ENCODE measurements around the gene HOXB4. TPM values are rescaled to one million over a fixed set of nuclear protein-coding genes. Genes with fewer than 3 reads are reported as not detected.

Gene HOXB4
- total RNA-seq, 1 experiment from 2014 or later = not detected

DNA sequence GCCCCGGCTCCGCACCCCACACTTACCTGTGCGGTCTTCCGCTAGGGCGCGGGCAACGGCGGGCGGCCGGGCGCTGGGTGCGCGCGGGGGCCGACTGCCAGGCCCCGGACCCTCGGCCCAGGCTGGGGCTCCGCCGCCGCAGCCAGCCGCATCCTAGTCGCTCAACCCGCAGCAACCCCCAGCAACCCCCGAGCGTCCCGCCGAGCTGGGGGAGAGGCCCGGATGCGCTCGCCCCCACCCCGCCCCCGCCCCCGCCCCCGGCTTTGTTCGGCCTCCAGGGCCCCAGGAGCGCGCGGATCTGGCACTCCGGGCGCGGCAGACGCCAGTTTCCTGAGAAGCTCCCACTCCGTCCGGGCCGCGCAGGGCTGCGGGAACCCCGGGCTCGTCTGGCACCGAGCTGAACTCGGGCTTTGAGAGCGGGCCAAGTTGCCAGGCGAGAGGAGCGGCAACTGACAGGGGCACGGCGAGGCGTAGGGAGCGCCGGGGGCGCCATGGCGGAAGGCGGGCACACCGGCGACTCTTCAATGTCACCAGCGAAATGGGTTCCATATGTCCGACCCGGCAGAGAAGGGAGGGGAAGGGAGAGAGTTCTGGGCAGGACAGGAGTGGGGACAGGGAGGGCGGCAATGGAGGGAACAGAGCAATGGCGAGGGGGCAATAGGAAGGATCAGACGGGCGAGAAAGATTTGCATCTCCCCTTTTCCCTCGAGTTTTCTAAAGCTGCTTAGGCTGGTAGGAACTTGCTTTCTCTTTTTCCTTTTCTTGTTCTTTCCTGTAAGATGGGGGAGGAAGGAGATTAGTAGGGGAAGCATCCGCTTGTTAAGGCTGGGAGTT, 13.7 kb downstream of the HOXB4 start:
- no peak overlapping the region for H3K23ac ChIP-seq (ENCODE audit: insufficient read length, low read depth, low read length)

More for the DNA sequence above, 13.7 kb downstream of the HOXB4 start:
- H4K20me1 ChIP-seq (ENCODE audit: control insufficient read depth, insufficient read depth, insufficient read length) = peaks cover 2% of the 10 kb centered on the region
- H3K18ac ChIP-seq (ENCODE audit: insufficient read length, low read depth, low read length) = no peak overlapping the region
- H3K9me3 ChIP-seq (ENCODE audit: control insufficient read depth, low read depth, low read length) = no peaks in the 10 kb centered on the region
- Mint-ChIP-seq H3K4me3 (peak overlapping the region; percentile 7 to 63; a peak in 3 of 5 replicates), H3K27ac (no peak overlapping the region), H3K27me3 (ENCODE audit: low read depth) (peaks cover 46% of the 10 kb centered on the region), H3K4me1 (peaks cover 3 to 13% of the 10 kb centered on the region in 2 experiments; a peak in 3 of 4 replicates), H3K9me3 (peaks cover 0 to 10% of the 10 kb centered on the region in 2 experiments; a peak in 2 of 5 replicates), H3K36me3 (ENCODE audit: insufficient read depth in 1 of 3, low read depth in 3 of 3) (no peaks in the 10 kb centered on the region; a peak in 1 of 7 replicates)
- no peaks in the 10 kb centered on the region for H3K79me1 ChIP-seq (ENCODE audit: insufficient read depth, low read depth, low read length, poor library complexity, severe bottlenecking)
- H2BK20ac ChIP-seq (ENCODE audit: low read depth, low read length, poor library complexity, severe bottlenecking) = no peak overlapping the region
- H3K4me2 ChIP-seq (ENCODE audit: insufficient read depth, insufficient read length, low read length) = peak overlapping the region; percentile 7
- no peaks in the 10 kb centered on the region for H3K23me2 ChIP-seq (ENCODE audit: insufficient read length, low read depth, low read length, poor library complexity, severe bottlenecking)
- H4K5ac ChIP-seq (ENCODE audit: insufficient read length, low read depth, low read length) = no peak overlapping the region
- no peak overlapping the region for H3K56ac ChIP-seq (ENCODE audit: insufficient read length, low read depth, low read length)
- no peak overlapping the region for H2AFZ ChIP-seq (ENCODE audit: low read length)
- no CpG with 5 or more reads among the region's 73 CpGs for WGBS (ENCODE audit: extremely low coverage, insufficient read length, low lambda C conversion rate)
- H3K4ac ChIP-seq (ENCODE audit: low read depth, low read length) = no peak overlapping the region
- no peak overlapping the region for H4K8ac ChIP-seq (replicated peaks; ENCODE audit: insufficient read length, low read depth, low read length)
- no peak overlapping the region for H3K9ac ChIP-seq (ENCODE audit: extremely low read depth, insufficient read length, low read length)
- no peak overlapping the region for H2AK5ac ChIP-seq (ENCODE audit: insufficient read length, low read length)
- H3K14ac ChIP-seq (ENCODE audit: insufficient read depth, low read length) = no peak overlapping the region
- H4K91ac ChIP-seq (ENCODE audit: insufficient read length, low read depth, low read length) = no peak overlapping the region
- no peak overlapping the region for H2BK12ac ChIP-seq (ENCODE audit: insufficient read length, low read depth, low read length)
- peaks cover 99% of the 10 kb centered on the region for H3K27me3 ChIP-seq (ENCODE audit: insufficient read depth, low read length)
- no peak overlapping the region for H2BK5ac ChIP-seq (ENCODE audit: insufficient read length, low read length)
- H3K79me2 ChIP-seq (ENCODE audit: insufficient read depth, low read length) = no peaks in the 10 kb centered on the region
- H2BK15ac ChIP-seq (ENCODE audit: low read depth, low read length) = no peak overlapping the region
- peak; percentile 58 for DNase-seq
- TF ChIP-seq, protein P1, sequence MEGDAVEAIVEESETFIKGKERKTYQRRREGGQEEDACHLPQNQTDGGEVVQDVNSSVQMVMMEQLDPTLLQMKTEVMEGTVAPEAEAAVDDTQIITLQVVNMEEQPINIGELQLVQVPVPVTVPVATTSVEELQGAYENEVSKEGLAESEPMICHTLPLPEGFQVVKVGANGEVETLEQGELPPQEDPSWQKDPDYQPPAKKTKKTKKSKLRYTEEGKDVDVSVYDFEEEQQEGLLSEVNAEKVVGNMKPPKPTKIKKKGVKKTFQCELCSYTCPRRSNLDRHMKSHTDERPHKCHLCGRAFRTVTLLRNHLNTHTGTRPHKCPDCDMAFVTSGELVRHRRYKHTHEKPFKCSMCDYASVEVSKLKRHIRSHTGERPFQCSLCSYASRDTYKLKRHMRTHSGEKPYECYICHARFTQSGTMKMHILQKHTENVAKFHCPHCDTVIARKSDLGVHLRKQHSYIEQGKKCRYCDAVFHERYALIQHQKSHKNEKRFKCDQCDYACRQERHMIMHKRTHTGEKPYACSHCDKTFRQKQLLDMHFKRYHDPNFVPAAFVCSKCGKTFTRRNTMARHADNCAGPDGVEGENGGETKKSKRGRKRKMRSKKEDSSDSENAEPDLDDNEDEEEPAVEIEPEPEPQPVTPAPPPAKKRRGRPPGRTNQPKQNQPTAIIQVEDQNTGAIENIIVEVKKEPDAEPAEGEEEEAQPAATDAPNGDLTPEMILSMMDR (conservative IDR thresholded peaks at IDR 0.05) = no peak
- H3T11ph ChIP-seq (ENCODE audit: low read length) = no peak overlapping the region
- H2BK120ac ChIP-seq (ENCODE audit: low read depth, low read length, poor library complexity, severe bottlenecking) = no peak overlapping the region
- H3K4me1 ChIP-seq (ENCODE audit: insufficient read depth, low read length) = peaks cover 2% of the 10 kb centered on the region; the same call in 1 of the 2 replicates
- H3K27ac ChIP-seq (ENCODE audit: insufficient read length, low read depth, low read length) = no peak overlapping the region

Data from H9 (cell line).